Tibial nerve (tissue), 4 donors: ENCODE data around the gene ZFYVE26.

Experiments used
- EP300 ChIP-seq, 2 donors: sonication (generic); formaldehyde crosslinking; IDR thresholded peaks; one replicate each; pipeline ENCODE4 v1.6.1; 2017; ENCODE audit warnings: antibody characterized with exemption in 2 of 2, mild to moderate bottlenecking in 1 of 2
- POLR2A ChIP-seq, 2 donors: fragments of 450-650 bp; IDR thresholded peaks; one replicate each; pipeline ENCODE4 v1.6.1; 2017; ENCODE audit warnings: antibody characterized with exemption in 2 of 2, mild to moderate bottlenecking in 2 of 2, moderate library complexity in 2 of 2
- TF ChIP-seq, protein P1 (sequence below), 5 experiments: fragments of 200-600 bp in 3 of 5; fragments of 450-650 bp in 2 of 5; sonication (generic) in 3 of 5; IDR thresholded peaks; one replicate each; pipeline ENCODE4 v1.5.1; 2016 to 2019; ENCODE audit warnings: antibody characterized with exemption in 5 of 5, mild to moderate bottlenecking in 3 of 5, moderate library complexity in 2 of 5

DNA sequence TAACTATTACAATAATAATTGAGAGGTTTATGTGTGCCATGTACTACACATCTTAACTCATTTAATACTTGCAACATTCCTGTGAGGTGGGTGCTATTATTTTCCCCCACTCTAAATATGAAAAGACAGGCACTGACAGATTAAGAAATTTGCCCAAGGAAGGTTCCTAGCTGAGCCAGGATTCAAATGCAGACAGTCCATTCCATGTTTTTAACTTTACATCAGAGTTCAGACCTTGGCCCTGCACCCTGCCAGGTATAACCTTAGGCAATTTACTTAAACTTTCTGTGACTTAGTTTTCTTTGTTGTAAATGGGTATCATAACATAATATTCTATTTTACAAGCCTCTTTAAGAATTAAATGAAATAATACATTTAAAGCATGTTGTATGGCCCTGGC, 88.1 kb downstream of the ZFYVE26 start:
- TF ChIP-seq POLR2A (IDR thresholded peaks at IDR 0.05) (no peak), EP300 (IDR thresholded peaks at IDR 0.05) (no peak)
- TF ChIP-seq, protein P1, sequence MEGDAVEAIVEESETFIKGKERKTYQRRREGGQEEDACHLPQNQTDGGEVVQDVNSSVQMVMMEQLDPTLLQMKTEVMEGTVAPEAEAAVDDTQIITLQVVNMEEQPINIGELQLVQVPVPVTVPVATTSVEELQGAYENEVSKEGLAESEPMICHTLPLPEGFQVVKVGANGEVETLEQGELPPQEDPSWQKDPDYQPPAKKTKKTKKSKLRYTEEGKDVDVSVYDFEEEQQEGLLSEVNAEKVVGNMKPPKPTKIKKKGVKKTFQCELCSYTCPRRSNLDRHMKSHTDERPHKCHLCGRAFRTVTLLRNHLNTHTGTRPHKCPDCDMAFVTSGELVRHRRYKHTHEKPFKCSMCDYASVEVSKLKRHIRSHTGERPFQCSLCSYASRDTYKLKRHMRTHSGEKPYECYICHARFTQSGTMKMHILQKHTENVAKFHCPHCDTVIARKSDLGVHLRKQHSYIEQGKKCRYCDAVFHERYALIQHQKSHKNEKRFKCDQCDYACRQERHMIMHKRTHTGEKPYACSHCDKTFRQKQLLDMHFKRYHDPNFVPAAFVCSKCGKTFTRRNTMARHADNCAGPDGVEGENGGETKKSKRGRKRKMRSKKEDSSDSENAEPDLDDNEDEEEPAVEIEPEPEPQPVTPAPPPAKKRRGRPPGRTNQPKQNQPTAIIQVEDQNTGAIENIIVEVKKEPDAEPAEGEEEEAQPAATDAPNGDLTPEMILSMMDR (IDR thresholded peaks at IDR 0.05): no peak
